Omental fat pad (tissue), 4 donors: ENCODE results near the gene TLE1. TPM values are rescaled to one million over a fixed set of nuclear protein-coding genes. Genes with fewer than 3 reads are reported as not detected.

Source experiments
- ATAC-seq: fragments of 150-250 bp; one replicate; pipeline ENCODE4 v1.9.1; 2016; ENCODE audit warnings: mild to moderate bottlenecking, moderate library complexity; ENCODE audit not compliant: low FRiP score
- DNase-seq: peaks from one replicate; pipeline ENCODE4 v3.0.0-alpha.2; 2019; ENCODE audit warnings: low spot score
- CTCF ChIP-seq, 3 donors: fragments of 450-650 bp; IDR thresholded peaks; one replicate each; pipeline ENCODE4 v1.5.1; 2016 to 2017; ENCODE audit warnings: antibody characterized with exemption in 3 of 3, mild to moderate bottlenecking in 3 of 3, moderate library complexity in 2 of 3
- total RNA-seq, 4 donors: library from RNA; depleted of rRNA; stranded (reverse); fragments of >200 nt; gene quantifications; one replicate each; pipeline ENCODE4 v1.1.0, GENCODE V29; 2016

The TLE1 gene
- total RNA-seq, 4 donors from 2014 or later: 75.3 to 136 (median 80.1) TPM

GRCh38 chr9:81573415-81574321, 115.7 kb downstream of the TLE1 start:
- no peak for ATAC-seq
- no peak for TF ChIP-seq CTCF (IDR thresholded peaks at IDR 0.05)
- no peak for DNase-seq

- DNase-seq (no peak), ATAC-seq (no peak)
- TF ChIP-seq CTCF (IDR thresholded peaks at IDR 0.05): no peak
These were observed 119.3 kb downstream of the TLE1 start for GRCh38 chr9:81570083-81570482.

- DNase-seq (no peak), ATAC-seq (no peak)
- TF ChIP-seq CTCF (IDR thresholded peaks at IDR 0.05): no peak
These were observed 123.2 kb downstream of the TLE1 start for GRCh38 chr9:81566074-81566698.

- ATAC-seq (no peak), DNase-seq (no peak)
- no peak for TF ChIP-seq CTCF (IDR thresholded peaks at IDR 0.05)
These were observed 123.7 kb downstream of the TLE1 start for GRCh38 chr9:81565609-81566008.

- TF ChIP-seq CTCF (IDR thresholded peaks at IDR 0.05): no peak
- DNase-seq: no peak
- ATAC-seq: no peak
These were observed 124.2 kb downstream of the TLE1 start for GRCh38 chr9:81565144-81565543.

GRCh38 chr9:81564632-81565031, 124.7 kb downstream of the TLE1 start:
- DNase-seq (no peak), ATAC-seq (no peak)
- TF ChIP-seq CTCF (IDR thresholded peaks at IDR 0.05): no peak
